Psoas muscle (tissue), 8 donors: ENCODE data around the gene CUEDC2. TPM values are rescaled to one million over a fixed set of nuclear protein-coding genes. Genes with fewer than 3 reads are reported as not detected.

Experiments
- ATAC-seq, 4 donors: fragments of 200-7000 bp; cut with Tn5 transposase; one replicate each; pipeline ENCODE4 v1.9.1; 2020; ENCODE audit warnings: moderate library complexity in 3 of 4, mild to moderate bottlenecking in 2 of 4
- DNase-seq, 2 donors: peaks; one replicate each; pipeline ENCODE4 v3.0.0-alpha.2; 2020
- H3K27ac ChIP-seq: fragments of 200-600 bp; one replicate; pipeline ENCODE4 v1.8.0; 2022
- H3K27me3 ChIP-seq, 3 donors: fragments of 200-600 bp in 1 of 3; one replicate each; pipeline versions ENCODE4 v1.6.1 to v1.8.0; 2013 to 2022; ENCODE audit warnings: low read length in 2 of 3, mild to moderate bottlenecking in 2 of 3, moderate library complexity in 1 of 3; ENCODE audit not compliant: insufficient read depth in 3 of 3
- H3K36me3 ChIP-seq, 2 donors: fragments of 200-600 bp in 1 of 2; one replicate each; pipeline versions ENCODE4 v1.6.1 to v1.8.0; 2013 to 2022; ENCODE audit warnings: low read depth in 1 of 2, mild to moderate bottlenecking in 1 of 2, moderate library complexity in 1 of 2; ENCODE audit not compliant: insufficient read depth in 1 of 2
- H3K4me1 ChIP-seq: fragments of 200-600 bp; one replicate; pipeline ENCODE4 v1.8.0; 2022
- H3K4me3 ChIP-seq: fragments of 200-600 bp; one replicate; pipeline ENCODE4 v1.8.0; 2022; ENCODE audit warnings: mild to moderate bottlenecking
- H3K9me3 ChIP-seq: fragments of 200-600 bp; one replicate; pipeline ENCODE4 v1.8.0; 2022
- WGBS, 3 donors: extraction: QIAGEN DNeasy Blood & Tissue Kit; methylation state at CpG; one replicate each; pipeline versions ENCODE4 v1.1.6 to v1.1.7; 2013; 5-methylcytosine and 5-hydroxymethylcytosine counted together
- intact Hi-C, 2 donors: fragments of 100-400 bp; cut with DNase I; formaldehyde crosslinking; loops; one replicate each; pipeline versions ENCODE4 v1.11.0 to v1.14.2; 2022
- polyA plus RNA-seq, 3 donors: library from polyadenylated mRNA; stranded (reverse); fragments of 200-250 nt; gene quantifications; one replicate each; pipeline ENCODE4 v1.2.3, GENCODE V29; 2013
- total RNA-seq, 4 donors: library from RNA; stranded (reverse); fragmentation: NEBNext Ultra II Directional in 2 of 4; extraction: Animal tissue kit (Norgen Biotek cat#: 25700) in 2 of 4; gene quantifications; one replicate each; pipeline versions ENCODE4 v1.2.1 to v1.2.4, GENCODE V29; 2021 to 2023
- TF ChIP-seq, protein P1 (sequence below): fragments of 200-600 bp; IDR thresholded peaks from one replicate; pipeline ENCODE4 v1.8.0; 2022; ENCODE audit warnings: antibody characterized with exemption
- donor health status: healthy with polysubstance abuse.
- donor health status: DM: no; HTN: no; CAD: no; lungs with moderate emphysema.
- donor health status: Bipolar disorder and iron deficiency.
- donor health status: healthy.
- donor health status: DM: yes; HTN: yes; CAD: no.
- donor health status: DM: no; HTN: no; CAD: no.
- donor health status: DM: no; HTN: no; CAD: no.
- donor health status: DM: yes; HTN: yes; CAD: no.

CUEDC2 gene
- total and polyA plus RNA-seq, 7 donors = 53.3 to 103 (median 77.2) TPM

DNA sequence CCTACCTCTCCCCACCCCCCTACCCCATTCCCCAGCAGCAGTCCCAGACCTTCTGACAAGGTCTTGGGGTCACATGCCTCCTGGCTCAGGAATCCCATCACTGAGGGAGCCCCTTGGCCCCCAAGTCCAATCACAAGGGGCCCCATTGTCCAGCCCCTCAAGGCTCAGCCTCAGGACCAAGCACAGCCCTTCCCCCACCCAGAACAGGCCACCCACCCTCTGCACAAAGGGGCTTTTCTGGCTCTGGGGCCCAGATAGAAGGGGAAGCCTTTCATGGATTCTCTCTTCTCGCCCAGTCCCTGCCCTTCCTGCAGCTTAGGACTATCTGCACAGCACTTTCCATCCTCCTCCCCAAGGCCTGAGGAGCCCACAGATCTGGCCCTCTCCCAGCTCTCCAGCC lies 6.9 kb downstream of the CUEDC2 start:
- intact Hi-C loops = no loop called here
- Histone ChIP-seq H3K36me3 (peaks cover 0 to 23% of the 10 kb centered on the region in 2 donors), H3K27ac (no peak overlapping the region), H3K27me3 (no peaks in the 10 kb centered on the region), H3K9me3 (no peaks in the 10 kb centered on the region), H3K4me1 (peaks cover 13% of the 10 kb centered on the region), H3K4me3 (no peak overlapping the region)
- DNase-seq = no peak
- ATAC-seq = no peak
- TF ChIP-seq, protein P1, sequence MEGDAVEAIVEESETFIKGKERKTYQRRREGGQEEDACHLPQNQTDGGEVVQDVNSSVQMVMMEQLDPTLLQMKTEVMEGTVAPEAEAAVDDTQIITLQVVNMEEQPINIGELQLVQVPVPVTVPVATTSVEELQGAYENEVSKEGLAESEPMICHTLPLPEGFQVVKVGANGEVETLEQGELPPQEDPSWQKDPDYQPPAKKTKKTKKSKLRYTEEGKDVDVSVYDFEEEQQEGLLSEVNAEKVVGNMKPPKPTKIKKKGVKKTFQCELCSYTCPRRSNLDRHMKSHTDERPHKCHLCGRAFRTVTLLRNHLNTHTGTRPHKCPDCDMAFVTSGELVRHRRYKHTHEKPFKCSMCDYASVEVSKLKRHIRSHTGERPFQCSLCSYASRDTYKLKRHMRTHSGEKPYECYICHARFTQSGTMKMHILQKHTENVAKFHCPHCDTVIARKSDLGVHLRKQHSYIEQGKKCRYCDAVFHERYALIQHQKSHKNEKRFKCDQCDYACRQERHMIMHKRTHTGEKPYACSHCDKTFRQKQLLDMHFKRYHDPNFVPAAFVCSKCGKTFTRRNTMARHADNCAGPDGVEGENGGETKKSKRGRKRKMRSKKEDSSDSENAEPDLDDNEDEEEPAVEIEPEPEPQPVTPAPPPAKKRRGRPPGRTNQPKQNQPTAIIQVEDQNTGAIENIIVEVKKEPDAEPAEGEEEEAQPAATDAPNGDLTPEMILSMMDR = no peak
- 82 to 89% (median 83%) methylated on average over 1 of the region's 1 CpG for WGBS, 3 donors

DNA sequence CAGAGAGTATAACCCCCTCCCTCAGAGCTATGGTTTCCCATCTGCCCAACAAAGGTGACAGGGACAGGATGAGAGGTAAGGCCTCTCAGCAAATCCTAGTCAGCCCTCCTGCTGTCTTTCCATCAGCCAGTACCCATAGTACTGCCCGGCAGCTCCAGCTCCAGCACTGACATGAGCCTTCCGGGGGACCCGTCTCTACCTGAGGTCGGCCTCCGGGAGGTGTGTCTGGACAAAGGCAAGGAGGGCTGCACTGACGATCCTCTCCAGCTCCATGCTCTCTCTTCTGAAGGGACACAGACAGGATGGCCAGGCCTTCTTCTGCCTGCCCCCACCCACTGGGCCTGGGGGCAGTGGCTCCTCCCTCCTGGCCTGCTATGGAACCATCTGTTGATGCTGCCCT lies 7.5 kb downstream of the CUEDC2 start:
- TF ChIP-seq, protein P1 = no peak
- ATAC-seq (no peak), DNase-seq (no peak)
- H3K9me3 ChIP-seq = no peaks in the 10 kb centered on the region
- 82 to 86% (median 82%) methylated on average over 6 of the region's 6 CpGs for WGBS, 3 donors
- H3K4me3 ChIP-seq = no peak overlapping the region
- peaks cover 17% of the 10 kb centered on the region for H3K4me1 ChIP-seq
- no peak overlapping the region for H3K27ac ChIP-seq
- peaks cover 0 to 23% of the 10 kb centered on the region in 2 donors for H3K36me3 ChIP-seq
- intact Hi-C loops = loop anchor here in 1 of 2 donors (5.0 kb wide), 1 partner anchor 52 kb away; no protein-coding TSS in a partner anchor
- H3K27me3 ChIP-seq = no peaks in the 10 kb centered on the region

DNA sequence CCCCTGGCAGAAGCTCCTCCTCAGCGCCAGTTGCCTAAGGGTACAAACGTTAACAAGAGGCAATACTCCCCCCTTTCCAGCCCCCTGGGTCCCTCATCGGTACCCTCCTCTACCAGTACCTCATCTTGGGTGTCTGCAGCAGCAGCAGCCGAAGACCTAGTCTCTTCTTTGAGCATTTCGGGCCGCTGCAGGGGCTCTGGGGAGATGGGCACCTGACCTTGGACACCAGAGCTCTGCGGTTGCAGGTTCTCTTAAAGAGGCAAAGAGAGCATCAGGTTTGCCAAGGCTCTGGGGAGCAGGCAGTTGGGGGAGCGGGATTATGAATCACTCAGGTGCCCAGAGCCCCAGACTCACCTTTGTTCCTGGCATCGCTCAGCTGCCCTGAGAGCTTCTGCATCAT lies 8.2 kb downstream of the CUEDC2 start:
- H3K4me1 ChIP-seq = peaks cover 20% of the 10 kb centered on the region
- no peaks in the 10 kb centered on the region for H3K9me3 ChIP-seq
- no peak overlapping the region for H3K27ac ChIP-seq
- no peak for DNase-seq
- TF ChIP-seq, protein P1 = no peak
- no peak overlapping the region for H3K4me3 ChIP-seq
- intact Hi-C loops = loop anchor here in 1 of 2 donors (5.0 kb wide), 1 partner anchor 53 kb away; no protein-coding TSS in a partner anchor
- peaks cover 0 to 23% of the 10 kb centered on the region in 2 donors for H3K36me3 ChIP-seq
- no peak for ATAC-seq
- H3K27me3 ChIP-seq = no peaks in the 10 kb centered on the region
- WGBS, 3 donors = 75 to 93% (median 84%) methylated on average over 9 of the region's 9 CpGs

DNA sequence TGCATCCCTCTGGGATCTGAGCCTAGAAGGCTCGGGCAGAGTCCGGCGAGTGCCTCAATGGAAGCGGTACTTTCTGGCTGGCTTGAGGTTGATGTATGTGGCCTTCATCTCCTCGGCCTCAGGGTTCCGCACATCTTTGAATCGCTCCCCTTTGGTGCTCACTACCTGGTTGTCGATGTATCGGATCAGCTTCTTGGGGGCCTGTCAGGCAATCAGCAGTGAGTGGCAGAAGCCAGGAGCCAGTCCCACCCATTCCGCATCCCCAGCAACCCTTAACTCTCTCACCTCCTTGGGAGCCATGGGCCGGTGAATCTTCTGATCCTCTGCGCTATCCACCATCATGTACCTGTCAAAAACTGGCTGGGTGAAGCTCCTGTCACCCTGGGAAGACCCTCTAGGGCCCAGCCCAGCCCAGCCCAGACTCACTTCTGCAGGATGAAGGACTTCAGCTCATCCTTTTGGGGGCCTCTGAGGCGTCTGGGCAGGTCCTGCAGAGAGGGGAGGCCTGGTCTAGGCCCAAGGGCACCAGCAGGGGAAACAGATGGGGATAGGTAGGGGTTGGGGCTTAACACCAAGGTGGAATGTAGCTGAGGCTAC lies 8.9 kb downstream of the CUEDC2 start:
- TF ChIP-seq, protein P1 = no peak
- Histone ChIP-seq H3K27ac (no peak overlapping the region), H3K9me3 (no peaks in the 10 kb centered on the region), H3K4me1 (peaks cover 20% of the 10 kb centered on the region), H3K27me3 (no peaks in the 10 kb centered on the region), H3K4me3 (peak overlapping the region; percentile 98), H3K36me3 (peaks cover 0 to 23% of the 10 kb centered on the region in 2 donors)
- DNase-seq (no peak), ATAC-seq (no peak)
- intact Hi-C loops = loop anchor here in 1 of 2 donors (2.0 to 5.0 kb wide), 2 partner anchors 31 to 54 kb away; no protein-coding TSS in a partner anchor
- WGBS, 3 donors = 86 to 92% (median 87%) methylated on average over 13 of the region's 13 CpGs
